Heart right ventricle (tissue), 16 donors: ENCODE data around the gene DYNC2LI1. TPM values are rescaled to one million over a fixed set of nuclear protein-coding genes. Genes with fewer than 3 reads are reported as not detected.

ENCODE experiments used
- ATAC-seq, 8 donors: fragments of 200-7000 bp; cut with Tn5 transposase; one replicate each; pipeline ENCODE4 v1.9.1; 2020; ENCODE audit warnings: mild to moderate bottlenecking in 8 of 8, moderate library complexity in 8 of 8, moderate number of reproducible peaks in 1 of 8
- DNase-seq, 2 donors: peaks; one replicate each; pipeline ENCODE4 v3.0.0-alpha.2; 2020
- H3K27ac ChIP-seq, 10 donors: fragments of 200-600 bp; sonication (generic) in 2 of 10; one replicate each; pipeline versions ENCODE4 v1.5.0 to v1.8.0; 2020 to 2022; ENCODE audit warnings: mild to moderate bottlenecking in 3 of 10
- H3K27me3 ChIP-seq, 7 donors: fragments of 200-600 bp; one replicate each; pipeline ENCODE4 v1.8.0; 2021 to 2022; ENCODE audit warnings: mild to moderate bottlenecking in 2 of 7
- H3K36me3 ChIP-seq, 9 donors: fragments of 200-600 bp; sonication (generic) in 1 of 9; one replicate each; pipeline versions ENCODE4 v1.5.0 to v1.8.0; 2020 to 2022; ENCODE audit warnings: mild to moderate bottlenecking in 2 of 9
- H3K4me1 ChIP-seq, 9 donors: fragments of 200-600 bp; sonication (generic) in 1 of 9; one replicate each; pipeline versions ENCODE4 v1.5.0 to v1.8.0; 2020 to 2022; ENCODE audit warnings: mild to moderate bottlenecking in 4 of 9
- H3K4me3 ChIP-seq, 10 donors: fragments of 200-600 bp; sonication (generic) in 2 of 10; one replicate each; pipeline versions ENCODE4 v1.5.0 to v1.8.0; 2020 to 2022; ENCODE audit warnings: mild to moderate bottlenecking in 7 of 10, moderate library complexity in 2 of 10
- H3K9me3 ChIP-seq, 11 donors: fragments of 200-600 bp in 10 of 11; sonication (generic) in 2 of 11; one replicate each; pipeline versions ENCODE4 v1.5.0 to v1.8.0; 2013 to 2022; ENCODE audit warnings: mild to moderate bottlenecking in 2 of 11, control low read depth in 1 of 11, moderate library complexity in 1 of 11
- WGBS, 2 donors: extraction: QIAGEN DNeasy Blood & Tissue Kit; methylation state at CpG; one replicate each; pipeline ENCODE4 v1.1.7; 2013; ENCODE audit warnings: inconsistent platforms in 1 of 2; 5-methylcytosine and 5-hydroxymethylcytosine counted together
- intact Hi-C, 10 donors: fragments of 100-400 bp; cut with DNase I; formaldehyde crosslinking; loops; one replicate each; pipeline versions ENCODE4 v1.11.1 to v1.14.2; 2022
- polyA plus RNA-seq, 2 donors: library from polyadenylated mRNA; stranded (reverse); fragments of 200-250 nt; gene quantifications; one replicate each; pipeline ENCODE4 v1.2.3, GENCODE V29; 2013
- total RNA-seq, 10 donors: library from RNA; stranded (reverse); fragmentation: NEBNext Ultra II Directional in 3 of 10; extraction: Animal tissue kit (Norgen Biotek cat#: 25700) in 3 of 10; gene quantifications; one replicate each; pipeline versions ENCODE4 v1.2.1 to v1.2.4, GENCODE V29; 2021 to 2023
- TF ChIP-seq, protein P1 (sequence below), 9 donors: fragments of 200-600 bp; sonication (generic) in 2 of 9; IDR thresholded peaks; one replicate each; pipeline versions ENCODE4 v1.5.0 to v1.8.0; 2021 to 2022; ENCODE audit warnings: antibody characterized with exemption in 9 of 9, mild to moderate bottlenecking in 5 of 9, moderate library complexity in 1 of 9
- donor health status: Arrhythmogenic right ventricular cardiomyopathy.
- donor health status: ischemic (EF 13 %, LVEDD 7.1; RV severe dilation, severe dysfunction).
- donor health status: healthy with polysubstance abuse.
- donor health status: DM: no; HTN: yes; CAD: no.
- donor health status: DM: no; HTN: no; CAD: no.
- donor health status: ischemic (EF 25% LVEDD 6.9; RV normal size, moderate dysfunction).
- donor health status: ischemic (EF 25% LVEDD 5.7; RV mildly dilated, moderate dysfunction).
- donor health status: healthy.
- donor health status: DM: yes; HTN: yes; CAD: no.
- donor health status: Ischemic cardiomyopathy.
- donor health status: ischemic (EF 35%, LVEDD 5.7; RV mildly dilated, moderate dysfunction).
- donor health status: nonischemic (EF 11% LVEDD 7.7; RV severe dilation, severe dysfunction).
- donor health status: DM: yes; HTN: yes; CAD: no.
- donor health status: PGD.
- donor health status: ischemic (EF 29% LVEDD 5.4; RV normal size, mild dysfunction).
- donor health status: nonischemic (EF 23%, LVEDD 6.1; RV moderate dilation, normal function).

The DYNC2LI1 gene
- total and polyA plus RNA-seq, 12 donors: 4.8 to 13.8 (median 10.7) TPM

DNA sequence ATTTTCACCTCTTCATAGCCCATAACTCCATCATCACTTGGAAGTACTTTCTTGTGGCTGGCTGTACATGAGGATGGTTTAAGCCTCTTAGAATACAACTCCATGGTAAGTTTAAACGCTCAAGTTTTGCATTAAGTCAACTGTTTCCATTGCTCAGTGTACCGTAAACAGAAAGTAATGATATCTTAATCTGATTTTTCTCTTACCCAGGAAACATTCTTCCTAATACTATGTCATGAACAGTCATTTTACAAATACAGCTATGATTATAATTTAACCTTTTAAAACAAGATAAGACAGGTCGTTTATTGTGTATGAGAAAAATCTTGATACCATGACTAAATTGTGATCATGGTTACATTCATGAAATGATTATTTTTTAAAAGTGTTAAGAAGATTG lies 11.6 kb upstream of the DYNC2LI1 start:
- no peak overlapping the region for H3K27ac ChIP-seq
- H3K4me1 ChIP-seq: peaks cover 0 to 8% (median 0%) of the 10 kb centered on the region in 9 donors
- WGBS, 2 donors: 67 to 81% methylated on average over 3 of the region's 3 CpGs
- TF ChIP-seq, protein P1, sequence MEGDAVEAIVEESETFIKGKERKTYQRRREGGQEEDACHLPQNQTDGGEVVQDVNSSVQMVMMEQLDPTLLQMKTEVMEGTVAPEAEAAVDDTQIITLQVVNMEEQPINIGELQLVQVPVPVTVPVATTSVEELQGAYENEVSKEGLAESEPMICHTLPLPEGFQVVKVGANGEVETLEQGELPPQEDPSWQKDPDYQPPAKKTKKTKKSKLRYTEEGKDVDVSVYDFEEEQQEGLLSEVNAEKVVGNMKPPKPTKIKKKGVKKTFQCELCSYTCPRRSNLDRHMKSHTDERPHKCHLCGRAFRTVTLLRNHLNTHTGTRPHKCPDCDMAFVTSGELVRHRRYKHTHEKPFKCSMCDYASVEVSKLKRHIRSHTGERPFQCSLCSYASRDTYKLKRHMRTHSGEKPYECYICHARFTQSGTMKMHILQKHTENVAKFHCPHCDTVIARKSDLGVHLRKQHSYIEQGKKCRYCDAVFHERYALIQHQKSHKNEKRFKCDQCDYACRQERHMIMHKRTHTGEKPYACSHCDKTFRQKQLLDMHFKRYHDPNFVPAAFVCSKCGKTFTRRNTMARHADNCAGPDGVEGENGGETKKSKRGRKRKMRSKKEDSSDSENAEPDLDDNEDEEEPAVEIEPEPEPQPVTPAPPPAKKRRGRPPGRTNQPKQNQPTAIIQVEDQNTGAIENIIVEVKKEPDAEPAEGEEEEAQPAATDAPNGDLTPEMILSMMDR (IDR thresholded peaks at IDR 0.05): no peak
- ATAC-seq (no peak), DNase-seq (no peak)
- H3K4me3 ChIP-seq: no peak overlapping the region
- H3K36me3 ChIP-seq: peaks cover 0 to 9% (median 0%) of the 10 kb centered on the region in 9 donors
- intact Hi-C loops: no loop called here
- no peaks in the 10 kb centered on the region for H3K9me3 ChIP-seq
- H3K27me3 ChIP-seq: no peaks in the 10 kb centered on the region

DNA sequence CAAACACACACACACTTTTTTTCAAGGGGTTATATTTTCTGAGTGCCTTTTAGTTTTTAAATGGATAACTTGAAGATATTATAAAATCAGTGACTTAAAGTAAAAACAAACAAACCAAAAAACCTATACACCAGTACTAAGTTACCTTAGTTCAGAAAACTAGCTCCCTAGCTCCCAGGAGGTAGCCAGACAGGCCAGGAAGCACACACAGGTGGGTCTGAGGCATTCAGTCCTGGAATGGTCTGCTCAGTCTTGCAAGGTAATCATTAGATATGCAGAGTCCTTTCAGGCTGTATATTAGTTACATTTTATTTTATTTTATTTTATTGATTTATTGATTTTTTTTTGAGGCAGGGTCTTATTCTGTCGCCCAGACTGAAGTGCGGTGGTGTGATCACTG lies 10.7 kb upstream of the DYNC2LI1 start:
- Histone ChIP-seq H3K27me3 (no peaks in the 10 kb centered on the region), H3K36me3 (peaks cover 0 to 9% (median 0%) of the 10 kb centered on the region in 9 donors), H3K9me3 (no peaks in the 10 kb centered on the region), H3K4me3 (no peak overlapping the region), H3K27ac (no peak overlapping the region), H3K4me1 (peaks cover 0 to 8% (median 0%) of the 10 kb centered on the region in 9 donors)
- intact Hi-C loops: no loop called here
- no peak for ATAC-seq
- WGBS, 2 donors: 98 to 100% methylated on average over 2 of the region's 2 CpGs
- TF ChIP-seq, protein P1 (IDR thresholded peaks at IDR 0.05): no peak
- DNase-seq: no peak

DNA sequence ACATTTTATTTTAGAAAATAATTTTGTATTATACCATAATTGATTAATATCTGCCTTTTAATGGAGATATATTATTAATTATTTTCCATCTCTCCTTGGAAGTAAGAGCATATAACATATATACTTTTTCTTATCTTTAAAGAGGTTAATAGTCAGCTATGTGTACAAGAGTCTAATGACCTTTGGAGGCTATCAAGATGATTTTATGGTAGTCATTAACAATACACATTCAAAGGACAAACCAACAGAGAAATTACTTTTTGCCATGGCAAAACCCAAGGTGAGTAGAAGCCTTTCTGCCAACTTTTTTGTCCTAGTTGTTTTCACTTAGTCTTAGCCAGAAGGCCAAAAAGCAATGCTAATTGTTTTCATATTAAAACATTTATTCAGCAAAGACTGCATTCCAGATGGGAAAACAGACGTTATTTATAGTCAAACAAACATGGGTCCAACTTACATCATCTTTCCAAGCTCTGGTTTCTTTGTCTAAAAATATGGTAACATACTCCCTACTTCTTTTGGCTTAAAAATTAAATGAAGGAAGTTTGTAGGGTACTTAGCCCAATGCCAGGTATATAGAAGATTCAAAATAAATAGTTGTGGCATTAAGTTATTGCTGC lies 9.6 kb upstream of the DYNC2LI1 start:
- Histone ChIP-seq H3K9me3 (no peaks in the 10 kb centered on the region), H3K27me3 (no peaks in the 10 kb centered on the region), H3K4me1 (peaks cover 0 to 4% (median 0%) of the 10 kb centered on the region in 9 donors), H3K27ac (no peak overlapping the region), H3K36me3 (peaks cover 0 to 9% (median 0%) of the 10 kb centered on the region in 9 donors), H3K4me3 (no peak overlapping the region)
- DNase-seq: no peak
- WGBS, 2 donors: 43 to 46% methylated on average over 1 of the region's 1 CpG
- TF ChIP-seq, protein P1 (IDR thresholded peaks at IDR 0.05): no peak
- ATAC-seq: no peak
- intact Hi-C loops: no loop called here

DNA sequence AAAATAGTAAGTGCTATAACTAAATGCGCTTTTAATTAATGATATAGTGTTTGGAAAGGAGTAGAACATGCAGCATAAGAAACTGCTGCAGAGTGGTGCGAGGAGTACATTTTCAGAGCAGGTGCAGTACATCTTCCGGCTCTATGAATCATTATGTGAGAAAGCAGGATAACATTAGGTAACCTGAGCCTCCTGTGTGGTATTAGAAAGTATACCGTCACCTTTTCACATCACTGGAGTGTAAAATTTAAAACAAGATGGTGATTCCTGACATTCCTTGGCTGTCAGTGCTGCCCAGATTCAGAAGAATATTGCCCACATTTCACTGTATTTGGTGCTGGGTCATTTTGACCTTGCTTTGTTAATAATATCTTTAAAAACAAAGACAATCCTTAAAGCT lies 7.8 kb upstream of the DYNC2LI1 start:
- ATAC-seq: no peak
- Histone ChIP-seq H3K27ac (no peak overlapping the region), H3K36me3 (peaks cover 0 to 9% (median 0%) of the 10 kb centered on the region in 9 donors), H3K27me3 (no peaks in the 10 kb centered on the region), H3K9me3 (no peaks in the 10 kb centered on the region), H3K4me1 (no peaks in the 10 kb centered on the region), H3K4me3 (no peak overlapping the region)
- WGBS, 2 donors: 92 to 93% methylated on average over 4 of the region's 4 CpGs
- intact Hi-C loops: no loop called here
- TF ChIP-seq, protein P1 (IDR thresholded peaks at IDR 0.05): no peak
- no peak for DNase-seq
